GM23338 (cell line): ENCODE results near the gene TELO2.

Experiments
- CREB1 ChIP-seq: fragments of 250-450 bp; sonication (Bioruptor Pico); IDR thresholded peaks from 2 replicates; pipeline ENCODE4 v1.5.0; 2020; ENCODE audit warnings: low read depth, mild to moderate bottlenecking, moderate library complexity
- EZH2 ChIP-seq: fragments of 200-600 bp; sonication (generic); IDR thresholded peaks from one replicate; pipeline ENCODE4 v1.8.0; 2017; ENCODE audit warnings: antibody characterized with exemption, mild to moderate bottlenecking, low read depth; ENCODE audit not compliant: unreplicated experiment
- EZH2phosphoT487 ChIP-seq: fragments of 200-600 bp; sonication (generic); IDR thresholded peaks from one replicate; pipeline ENCODE4 v1.8.1; 2018; ENCODE audit warnings: antibody characterized with exemption; ENCODE audit not compliant: unreplicated experiment
- JUNB ChIP-seq: IDR thresholded peaks from one replicate; pipeline ENCODE4 v1.6.1; 2016; ENCODE audit warnings: antibody characterized with exemption; ENCODE audit not compliant: unreplicated experiment
- NANOG ChIP-seq: IDR thresholded peaks from 2 replicates; pipeline ENCODE4 v1.6.1; 2016; ENCODE audit warnings: antibody characterized with exemption, borderline replicate concordance
- POLR2AphosphoS5 ChIP-seq: IDR thresholded peaks from 2 replicates; pipeline ENCODE4 v1.6.1; 2016; ENCODE audit warnings: antibody characterized with exemption, low read depth
- STAT1 ChIP-seq: IDR thresholded peaks from one replicate; pipeline ENCODE4 v1.6.1; 2016; ENCODE audit warnings: antibody characterized with exemption; ENCODE audit not compliant: unreplicated experiment
- ZNF114 ChIP-seq: fragments of 250-450 bp; sonication (Bioruptor Pico); IDR thresholded peaks from 2 replicates; pipeline ENCODE4 v1.5.0; 2020; ENCODE audit warnings: mild to moderate bottlenecking, moderate library complexity
- TF ChIP-seq, protein P1 (sequence below), 2 experiments: fragments of 200-600 bp in 1 of 2; sonication (generic) in 1 of 2; conservative IDR thresholded peaks; 2 replicates each; pipeline versions ENCODE4 v1.5.1 to v1.6.1; 2016 to 2017; ENCODE audit warnings: antibody characterized with exemption in 2 of 2, low read depth in 2 of 2, mild to moderate bottlenecking in 2 of 2, moderate library complexity in 1 of 2
- TF ChIP-seq, protein P2 (sequence below): IDR thresholded peaks from one replicate; pipeline ENCODE4 v1.6.1; 2018; ENCODE audit warnings: antibody characterized with exemption; ENCODE audit not compliant: unreplicated experiment
- TF ChIP-seq, protein P3 (sequence below): IDR thresholded peaks from 2 replicates; pipeline ENCODE4 v1.6.1; 2016; ENCODE audit warnings: antibody characterized with exemption

DNA sequence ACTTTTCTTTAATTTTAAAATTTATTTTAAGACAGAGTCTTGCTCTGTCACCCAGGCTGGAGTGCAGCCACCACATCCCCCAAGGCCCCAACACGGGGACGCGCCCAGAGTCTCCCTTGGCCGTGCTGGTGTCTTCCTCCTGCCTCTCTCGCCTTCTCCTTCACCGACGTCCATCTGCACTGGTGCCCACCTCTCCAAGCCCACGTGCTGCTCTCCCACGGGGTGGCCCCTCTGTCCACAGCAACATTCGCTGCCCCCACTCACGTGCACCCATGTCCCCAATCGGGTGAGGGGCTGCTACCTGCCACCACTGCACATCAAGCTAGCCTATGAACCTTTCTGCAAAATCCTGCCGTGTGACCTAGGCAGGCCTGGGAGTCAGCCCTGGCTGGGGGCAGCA lies 43.4 kb downstream of the TELO2 start:
- TF ChIP-seq EZH2 (no peak), POLR2AphosphoS5 (no peak), EZH2phosphoT487 (no peak), STAT1 (no peak), ZNF114 (no peak), CREB1 (no peak), NANOG (no peak), JUNB (no peak)
- TF ChIP-seq, protein P1, sequence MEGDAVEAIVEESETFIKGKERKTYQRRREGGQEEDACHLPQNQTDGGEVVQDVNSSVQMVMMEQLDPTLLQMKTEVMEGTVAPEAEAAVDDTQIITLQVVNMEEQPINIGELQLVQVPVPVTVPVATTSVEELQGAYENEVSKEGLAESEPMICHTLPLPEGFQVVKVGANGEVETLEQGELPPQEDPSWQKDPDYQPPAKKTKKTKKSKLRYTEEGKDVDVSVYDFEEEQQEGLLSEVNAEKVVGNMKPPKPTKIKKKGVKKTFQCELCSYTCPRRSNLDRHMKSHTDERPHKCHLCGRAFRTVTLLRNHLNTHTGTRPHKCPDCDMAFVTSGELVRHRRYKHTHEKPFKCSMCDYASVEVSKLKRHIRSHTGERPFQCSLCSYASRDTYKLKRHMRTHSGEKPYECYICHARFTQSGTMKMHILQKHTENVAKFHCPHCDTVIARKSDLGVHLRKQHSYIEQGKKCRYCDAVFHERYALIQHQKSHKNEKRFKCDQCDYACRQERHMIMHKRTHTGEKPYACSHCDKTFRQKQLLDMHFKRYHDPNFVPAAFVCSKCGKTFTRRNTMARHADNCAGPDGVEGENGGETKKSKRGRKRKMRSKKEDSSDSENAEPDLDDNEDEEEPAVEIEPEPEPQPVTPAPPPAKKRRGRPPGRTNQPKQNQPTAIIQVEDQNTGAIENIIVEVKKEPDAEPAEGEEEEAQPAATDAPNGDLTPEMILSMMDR (conservative IDR thresholded peaks at IDR 0.05; ENCODE audit: low read depth in 2 of 2), result no peak
- TF ChIP-seq, protein P2, sequence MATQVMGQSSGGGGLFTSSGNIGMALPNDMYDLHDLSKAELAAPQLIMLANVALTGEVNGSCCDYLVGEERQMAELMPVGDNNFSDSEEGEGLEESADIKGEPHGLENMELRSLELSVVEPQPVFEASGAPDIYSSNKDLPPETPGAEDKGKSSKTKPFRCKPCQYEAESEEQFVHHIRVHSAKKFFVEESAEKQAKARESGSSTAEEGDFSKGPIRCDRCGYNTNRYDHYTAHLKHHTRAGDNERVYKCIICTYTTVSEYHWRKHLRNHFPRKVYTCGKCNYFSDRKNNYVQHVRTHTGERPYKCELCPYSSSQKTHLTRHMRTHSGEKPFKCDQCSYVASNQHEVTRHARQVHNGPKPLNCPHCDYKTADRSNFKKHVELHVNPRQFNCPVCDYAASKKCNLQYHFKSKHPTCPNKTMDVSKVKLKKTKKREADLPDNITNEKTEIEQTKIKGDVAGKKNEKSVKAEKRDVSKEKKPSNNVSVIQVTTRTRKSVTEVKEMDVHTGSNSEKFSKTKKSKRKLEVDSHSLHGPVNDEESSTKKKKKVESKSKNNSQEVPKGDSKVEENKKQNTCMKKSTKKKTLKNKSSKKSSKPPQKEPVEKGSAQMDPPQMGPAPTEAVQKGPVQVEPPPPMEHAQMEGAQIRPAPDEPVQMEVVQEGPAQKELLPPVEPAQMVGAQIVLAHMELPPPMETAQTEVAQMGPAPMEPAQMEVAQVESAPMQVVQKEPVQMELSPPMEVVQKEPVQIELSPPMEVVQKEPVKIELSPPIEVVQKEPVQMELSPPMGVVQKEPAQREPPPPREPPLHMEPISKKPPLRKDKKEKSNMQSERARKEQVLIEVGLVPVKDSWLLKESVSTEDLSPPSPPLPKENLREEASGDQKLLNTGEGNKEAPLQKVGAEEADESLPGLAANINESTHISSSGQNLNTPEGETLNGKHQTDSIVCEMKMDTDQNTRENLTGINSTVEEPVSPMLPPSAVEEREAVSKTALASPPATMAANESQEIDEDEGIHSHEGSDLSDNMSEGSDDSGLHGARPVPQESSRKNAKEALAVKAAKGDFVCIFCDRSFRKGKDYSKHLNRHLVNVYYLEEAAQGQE, result no peak
- TF ChIP-seq, protein P3, sequence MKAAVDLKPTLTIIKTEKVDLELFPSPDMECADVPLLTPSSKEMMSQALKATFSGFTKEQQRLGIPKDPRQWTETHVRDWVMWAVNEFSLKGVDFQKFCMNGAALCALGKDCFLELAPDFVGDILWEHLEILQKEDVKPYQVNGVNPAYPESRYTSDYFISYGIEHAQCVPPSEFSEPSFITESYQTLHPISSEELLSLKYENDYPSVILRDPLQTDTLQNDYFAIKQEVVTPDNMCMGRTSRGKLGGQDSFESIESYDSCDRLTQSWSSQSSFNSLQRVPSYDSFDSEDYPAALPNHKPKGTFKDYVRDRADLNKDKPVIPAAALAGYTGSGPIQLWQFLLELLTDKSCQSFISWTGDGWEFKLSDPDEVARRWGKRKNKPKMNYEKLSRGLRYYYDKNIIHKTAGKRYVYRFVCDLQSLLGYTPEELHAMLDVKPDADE, result no peak
